ENCODE measurements around the gene EMC7. TPM values are rescaled to one million over a fixed set of nuclear protein-coding genes. Genes with fewer than 3 reads are reported as not detected.

EMC7 gene
- total RNA-seq, 1 experiment from 2014 or later: 79.6 TPM

DNA sequence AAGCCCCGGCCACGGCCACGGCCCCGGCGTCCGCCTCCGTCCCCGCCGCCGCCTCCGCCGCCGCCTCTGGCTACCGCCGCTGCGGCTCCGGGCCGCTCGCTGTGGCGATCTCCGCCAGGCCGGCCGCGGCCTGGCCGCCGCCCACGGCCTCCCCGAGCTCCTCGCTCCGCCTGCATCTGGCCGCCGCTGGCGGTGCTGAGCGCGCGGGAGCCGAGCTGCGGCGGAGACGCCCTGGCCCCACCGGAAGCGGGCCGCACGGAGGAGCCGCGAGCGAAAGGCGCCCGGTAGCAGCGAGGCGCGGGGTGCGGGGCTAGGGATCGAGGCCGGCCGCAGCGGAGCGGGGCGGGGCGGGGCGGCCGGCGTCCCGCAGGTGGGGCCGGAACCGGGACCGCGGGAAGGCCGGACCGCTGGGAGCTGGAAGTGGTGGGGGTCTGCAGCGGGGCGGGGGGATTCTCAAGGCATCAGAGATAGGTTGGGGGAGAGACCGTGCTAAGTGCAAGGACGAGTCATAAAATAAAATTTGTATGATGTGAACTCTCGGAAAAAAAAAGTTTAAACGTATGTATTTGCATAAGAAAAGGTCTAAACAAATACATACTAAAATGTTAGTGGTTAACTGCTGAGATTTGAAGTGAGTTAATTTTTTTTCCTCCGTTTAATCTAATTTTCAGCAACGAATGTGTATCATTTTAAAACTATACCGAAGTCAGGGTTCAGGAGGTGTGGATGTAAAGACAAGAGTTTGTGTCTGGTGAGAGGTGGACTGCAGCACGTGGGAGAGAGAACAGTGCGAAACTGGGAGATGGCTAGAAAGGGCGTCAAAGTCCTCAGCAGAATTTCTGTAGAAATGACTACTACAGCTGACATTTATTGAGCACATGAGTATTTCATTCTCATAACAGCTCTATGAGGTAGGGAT, 62.5 kb downstream of the EMC7 start, which contains the start of gene AVEN:
Gene AVEN (minus strand): TSS at position 334 of the 919 bp plus-strand sequence. CDS start 158 bp downstream, at position 176.
- TF ChIP-seq POLR2AphosphoS5 (IDR thresholded peaks at IDR 0.05; ENCODE audit: low read depth, low read length) (no peak), SIN3A (IDR thresholded peaks at IDR 0.05; ENCODE audit: borderline replicate concordance, insufficient read depth, low read depth, low read length) (no peak), TCF7L2 (IDR thresholded peaks at IDR 0.05; ENCODE audit: low read depth, low read length) (no peak)
- no peaks in the 10 kb centered on the region for H3K36me3 ChIP-seq (ENCODE audit: control insufficient read depth, insufficient read depth, low read length)
- intact Hi-C loops (cut with micrococcal nuclease; ENCODE audit: unreplicated experiment) (no loop called here), in situ Hi-C loops (cut with HindIII; ENCODE audit: low pct_unique_long_range_greater_than_20kb, low sequenced_read_pairs) (no loop called here)
- DNase-seq (ENCODE audit: low read depth, low spot score): no peak
- TSS peak; percentile 90 for BruUV-seq (replicated peaks)
- H3K4me3 ChIP-seq (ENCODE audit: low read depth in 2 of 2, low read length in 2 of 2): peak within 1 kb of the TSS; percentile 86 to 90
- peaks cover 15% of the 10 kb centered on the region for H3K4me1 ChIP-seq (ENCODE audit: control insufficient read depth, insufficient read depth, low read length)
- no peaks in the 10 kb centered on the region for H3K27me3 ChIP-seq (ENCODE audit: control insufficient read depth, insufficient read depth, low read length)
- POLR2A ChIA-PET: interaction anchor here (0.6 kb wide), 2 partner anchors 38 to 106 kb away, joined by 4 to 8 read pairs; no protein-coding TSS in a partner anchor
- CTCF ChIA-PET: no interaction called here
- ATAC-seq: peak; percentile 85
- H3K9me3 ChIP-seq (ENCODE audit: control insufficient read depth, insufficient read depth, low read depth, low read length): no peaks in the 10 kb centered on the region
- H3K27ac ChIP-seq (ENCODE audit: low read length): peak within 1 kb of the TSS; percentile 97

DNA sequence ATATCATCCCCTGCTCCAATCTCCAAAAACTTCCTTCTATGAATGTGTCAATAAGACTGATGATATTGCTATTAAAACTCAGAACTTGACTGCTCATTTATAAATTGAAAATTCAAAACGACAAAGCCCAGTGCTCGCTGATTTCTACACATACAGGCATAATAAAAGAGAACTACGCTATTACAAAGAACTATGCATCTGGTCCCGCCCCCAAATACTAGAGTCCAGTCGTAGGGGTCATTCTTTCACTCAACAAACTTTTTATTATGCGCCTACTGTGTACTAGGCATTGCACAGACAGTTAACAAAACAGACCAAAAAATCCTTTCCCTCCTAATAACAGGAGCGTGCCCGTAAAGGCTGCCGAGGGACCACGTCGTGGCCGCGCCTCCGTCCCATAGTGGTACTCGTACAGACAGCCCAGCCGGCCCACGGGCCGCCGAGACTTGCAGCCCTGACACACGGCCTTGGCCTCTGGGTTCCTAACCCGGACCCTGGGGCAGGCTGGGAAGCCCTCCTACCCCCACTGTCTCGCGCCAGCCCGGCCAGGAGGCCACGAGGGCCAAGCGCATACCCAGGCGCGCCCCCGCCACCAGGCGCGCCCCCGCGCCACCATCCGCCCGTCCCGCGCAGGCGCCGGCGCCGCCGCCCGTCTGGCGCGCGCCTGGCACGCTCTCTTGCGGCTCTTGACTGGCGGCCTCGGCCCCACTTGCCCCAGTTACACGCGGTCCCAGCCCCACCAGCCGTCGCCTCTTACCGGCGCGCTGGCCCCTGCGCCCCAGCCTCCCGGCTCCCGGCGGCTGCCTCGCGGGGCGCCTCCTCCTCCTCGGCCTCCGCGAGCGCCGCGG, 63.4 kb downstream of the EMC7 start:
- in situ Hi-C loops (cut with HindIII; ENCODE audit: low pct_unique_long_range_greater_than_20kb, low sequenced_read_pairs) (no loop called here), intact Hi-C loops (cut with micrococcal nuclease; ENCODE audit: unreplicated experiment) (no loop called here)
- H3K36me3 ChIP-seq (ENCODE audit: control insufficient read depth, insufficient read depth, low read length): no peaks in the 10 kb centered on the region
- no TSS peak for BruUV-seq (replicated peaks)
- peak overlapping the region; percentile 97 for H3K27ac ChIP-seq (ENCODE audit: low read length)
- ChIA-PET POLR2A (no interaction called here), CTCF (no interaction called here)
- no peaks in the 10 kb centered on the region for H3K9me3 ChIP-seq (ENCODE audit: control insufficient read depth, insufficient read depth, low read depth, low read length)
- ATAC-seq (peak; percentile 94), DNase-seq (ENCODE audit: low read depth, low spot score) (no peak)
- peak overlapping the region; percentile 86 to 90 for H3K4me3 ChIP-seq (ENCODE audit: low read depth in 2 of 2, low read length in 2 of 2)
- TF ChIP-seq POLR2AphosphoS5 (IDR thresholded peaks at IDR 0.05; ENCODE audit: low read depth, low read length) (peak; percentile 82), TCF7L2 (IDR thresholded peaks at IDR 0.05; ENCODE audit: low read depth, low read length) (no peak), SIN3A (IDR thresholded peaks at IDR 0.05; ENCODE audit: borderline replicate concordance, insufficient read depth, low read depth, low read length) (peak; percentile 80; the same call in 1 of the 2 replicates)
- TF ChIP-seq, protein P1, sequence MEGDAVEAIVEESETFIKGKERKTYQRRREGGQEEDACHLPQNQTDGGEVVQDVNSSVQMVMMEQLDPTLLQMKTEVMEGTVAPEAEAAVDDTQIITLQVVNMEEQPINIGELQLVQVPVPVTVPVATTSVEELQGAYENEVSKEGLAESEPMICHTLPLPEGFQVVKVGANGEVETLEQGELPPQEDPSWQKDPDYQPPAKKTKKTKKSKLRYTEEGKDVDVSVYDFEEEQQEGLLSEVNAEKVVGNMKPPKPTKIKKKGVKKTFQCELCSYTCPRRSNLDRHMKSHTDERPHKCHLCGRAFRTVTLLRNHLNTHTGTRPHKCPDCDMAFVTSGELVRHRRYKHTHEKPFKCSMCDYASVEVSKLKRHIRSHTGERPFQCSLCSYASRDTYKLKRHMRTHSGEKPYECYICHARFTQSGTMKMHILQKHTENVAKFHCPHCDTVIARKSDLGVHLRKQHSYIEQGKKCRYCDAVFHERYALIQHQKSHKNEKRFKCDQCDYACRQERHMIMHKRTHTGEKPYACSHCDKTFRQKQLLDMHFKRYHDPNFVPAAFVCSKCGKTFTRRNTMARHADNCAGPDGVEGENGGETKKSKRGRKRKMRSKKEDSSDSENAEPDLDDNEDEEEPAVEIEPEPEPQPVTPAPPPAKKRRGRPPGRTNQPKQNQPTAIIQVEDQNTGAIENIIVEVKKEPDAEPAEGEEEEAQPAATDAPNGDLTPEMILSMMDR (IDR thresholded peaks at IDR 0.05): no peak
- TF ChIP-seq, protein P2, sequence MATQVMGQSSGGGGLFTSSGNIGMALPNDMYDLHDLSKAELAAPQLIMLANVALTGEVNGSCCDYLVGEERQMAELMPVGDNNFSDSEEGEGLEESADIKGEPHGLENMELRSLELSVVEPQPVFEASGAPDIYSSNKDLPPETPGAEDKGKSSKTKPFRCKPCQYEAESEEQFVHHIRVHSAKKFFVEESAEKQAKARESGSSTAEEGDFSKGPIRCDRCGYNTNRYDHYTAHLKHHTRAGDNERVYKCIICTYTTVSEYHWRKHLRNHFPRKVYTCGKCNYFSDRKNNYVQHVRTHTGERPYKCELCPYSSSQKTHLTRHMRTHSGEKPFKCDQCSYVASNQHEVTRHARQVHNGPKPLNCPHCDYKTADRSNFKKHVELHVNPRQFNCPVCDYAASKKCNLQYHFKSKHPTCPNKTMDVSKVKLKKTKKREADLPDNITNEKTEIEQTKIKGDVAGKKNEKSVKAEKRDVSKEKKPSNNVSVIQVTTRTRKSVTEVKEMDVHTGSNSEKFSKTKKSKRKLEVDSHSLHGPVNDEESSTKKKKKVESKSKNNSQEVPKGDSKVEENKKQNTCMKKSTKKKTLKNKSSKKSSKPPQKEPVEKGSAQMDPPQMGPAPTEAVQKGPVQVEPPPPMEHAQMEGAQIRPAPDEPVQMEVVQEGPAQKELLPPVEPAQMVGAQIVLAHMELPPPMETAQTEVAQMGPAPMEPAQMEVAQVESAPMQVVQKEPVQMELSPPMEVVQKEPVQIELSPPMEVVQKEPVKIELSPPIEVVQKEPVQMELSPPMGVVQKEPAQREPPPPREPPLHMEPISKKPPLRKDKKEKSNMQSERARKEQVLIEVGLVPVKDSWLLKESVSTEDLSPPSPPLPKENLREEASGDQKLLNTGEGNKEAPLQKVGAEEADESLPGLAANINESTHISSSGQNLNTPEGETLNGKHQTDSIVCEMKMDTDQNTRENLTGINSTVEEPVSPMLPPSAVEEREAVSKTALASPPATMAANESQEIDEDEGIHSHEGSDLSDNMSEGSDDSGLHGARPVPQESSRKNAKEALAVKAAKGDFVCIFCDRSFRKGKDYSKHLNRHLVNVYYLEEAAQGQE (IDR thresholded peaks at IDR 0.05; ENCODE audit: insufficient read depth in 1 of 2, low read depth in 2 of 2, low read length in 1 of 2): no peak
- H3K4me1 ChIP-seq (ENCODE audit: control insufficient read depth, insufficient read depth, low read length): peaks cover 15% of the 10 kb centered on the region
- H3K27me3 ChIP-seq (ENCODE audit: control insufficient read depth, insufficient read depth, low read length): no peaks in the 10 kb centered on the region

Other genes with a start within 250 kb of the EMC7 start
- not detected for gene CHRM5, start 133.4 kb downstream of the EMC7 start, total RNA-seq (2021; ENCODE audit: unreplicated experiment)
- 18.4 TPM for gene AVEN, start 62.7 kb downstream of the EMC7 start, total RNA-seq (2021; ENCODE audit: unreplicated experiment)
- gene PGBD4, start 221 bp upstream of the EMC7 start, total RNA-seq (2021; ENCODE audit: unreplicated experiment): 2.3 TPM
- gene KATNBL1, start 108.2 kb upstream of the EMC7 start, total RNA-seq (2021; ENCODE audit: unreplicated experiment): 46.1 TPM
- 99.2 TPM for gene EMC4, start 123.2 kb upstream of the EMC7 start, total RNA-seq (2021; ENCODE audit: unreplicated experiment)
- gene SLC12A6, start 235.9 kb upstream of the EMC7 start, total RNA-seq (2021; ENCODE audit: unreplicated experiment): 19.5 TPM
- gene NOP10, start 241.3 kb upstream of the EMC7 start, total RNA-seq (2021; ENCODE audit: unreplicated experiment): 306 TPM
- 0.05 TPM for gene NUTM1, start 241.5 kb upstream of the EMC7 start, total RNA-seq (2021; ENCODE audit: unreplicated experiment)